GM12865 (cell line): ENCODE results near the gene IFT88.

Experiments
- DNase-seq: peaks from one replicate; pipeline ENCODE4 v3.0.0; 2010; ENCODE audit warnings: low read depth
- H3K4me3 ChIP-seq: 2 replicates; pipeline ENCODE4 v1.5.1; 2011; ENCODE audit warnings: mild to moderate bottlenecking, low read depth, low read length, control low read depth
- CTCF ChIP-seq: IDR thresholded peaks from 2 replicates; pipeline ENCODE4 v1.5.1; 2011; ENCODE audit warnings: low read length, control low read depth, low read depth, inconsistent platforms; ENCODE audit not compliant: insufficient read depth; ENCODE audit errors: missing control alignments

The IFT88 gene

GRCh38 chr13:20738616-20739015 is 171.7 kb downstream of the IFT88 start:
- no peak overlapping the region for H3K4me3 ChIP-seq
- no peak for DNase-seq
- no peak for TF ChIP-seq CTCF

- DNase-seq, result no peak
- no peak overlapping the region for H3K4me3 ChIP-seq
- TF ChIP-seq CTCF, result no peak
Observed at GRCh38 chr13:20740021-20740420, 173.1 kb downstream of the IFT88 start.
